SK-N-MC (cell line): ENCODE data around the gene TACC2.

Source experiments
- EZH2 ChIP-seq: fragments of 200-600 bp; sonication (generic); IDR thresholded peaks from one replicate; pipeline ENCODE4 v1.6.1; 2017; ENCODE audit warnings: antibody characterized with exemption
- POLR2AphosphoS5 ChIP-seq: IDR thresholded peaks from 2 replicates; pipeline ENCODE4 v1.6.1; 2012; ENCODE audit warnings: mild to moderate bottlenecking, low read depth, low read length, borderline replicate concordance

DNA sequence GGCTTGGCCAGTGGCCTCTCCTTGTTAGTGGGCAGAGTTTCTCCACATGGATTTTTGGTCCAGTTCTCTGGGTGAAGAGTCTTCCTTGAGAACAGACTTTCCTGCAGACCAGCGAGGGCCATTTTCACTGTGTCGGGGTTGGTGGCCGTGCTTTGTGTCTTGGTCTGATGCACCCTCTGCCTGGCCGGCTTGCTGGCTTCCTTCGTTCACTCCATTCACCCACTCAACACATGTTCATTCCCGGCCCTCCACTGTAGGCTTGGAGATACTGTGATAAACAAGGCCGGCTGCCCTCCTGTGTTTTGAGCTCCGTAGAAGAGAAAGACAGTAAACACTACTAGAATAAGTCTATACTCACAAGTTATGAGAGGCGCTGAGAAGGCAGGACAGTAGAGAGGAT is 205.3 kb downstream of the TACC2 start:
- TF ChIP-seq EZH2 (no peak), POLR2AphosphoS5 (no peak)
